ENCODE results near the gene NSRP1. TPM values are rescaled to one million over a fixed set of nuclear protein-coding genes. Genes with fewer than 3 reads are reported as not detected.
A peak's percentile ranks its signal among the peaks of the same experiment; 100 is the strongest.
"Not testable (repeated sequence)": the region's sequence is repeated elsewhere in the genome, so short reads cannot be mapped to it uniquely, and the experiment has no call there.

Gene NSRP1
- total and polyA plus RNA-seq, 4 donors, result 22.3 to 33.5 (median 23.8) TPM

DNA sequence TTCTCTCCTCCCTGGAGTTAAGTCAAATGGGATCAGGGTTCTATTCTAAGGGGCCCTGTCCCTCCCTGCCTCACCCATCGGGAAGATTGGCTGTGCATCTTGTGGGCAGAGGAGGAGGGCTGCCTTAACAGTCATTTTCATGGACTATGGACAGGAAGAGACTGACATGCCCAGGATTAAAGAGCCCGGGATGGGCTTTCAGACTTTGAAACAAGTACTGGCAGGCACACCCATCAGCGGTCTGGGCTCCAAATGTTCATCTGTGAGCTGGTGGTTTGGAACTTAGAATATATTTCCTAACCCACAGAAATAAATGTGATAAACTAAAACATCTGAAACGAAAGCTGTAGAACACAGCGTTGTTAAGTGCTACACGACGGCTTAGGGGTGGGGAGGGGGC is 112.4 kb downstream of the NSRP1 start:
- Histone ChIP-seq H3K9me3 (ENCODE audit: control insufficient read depth in 4 of 4, insufficient read depth in 3 of 4, low read length in 3 of 4) (no peaks in the 10 kb centered on the region), H3K36me3 (ENCODE audit: control insufficient read depth in 4 of 4, insufficient read depth in 4 of 4, low read length in 4 of 4) (no peaks in the 10 kb centered on the region), H3K27me3 (ENCODE audit: control insufficient read depth in 3 of 3, insufficient read depth in 3 of 3, low read length in 2 of 3) (peaks cover 0 to 27% (median 0%) of the 10 kb centered on the region in 3 donors), H3K9ac (ENCODE audit: insufficient read depth in 1 of 2, low read length in 2 of 2) (no peak overlapping the region), H3K4me1 (ENCODE audit: control insufficient read depth in 5 of 5, insufficient read depth in 5 of 5, low read length in 5 of 5) (peaks cover 0 to 5% (median 0%) of the 10 kb centered on the region in 5 donors), H3K27ac (ENCODE audit: low read depth in 1 of 2, low read length in 1 of 2) (peak overlapping the region in 1 of 2 donors; percentile 55), H3K4me3 (no peak overlapping the region)
- DNase-seq (no peak), ATAC-seq (ENCODE audit: insufficient read depth, low FRiP score) (no peak)
- TF ChIP-seq, protein P1, sequence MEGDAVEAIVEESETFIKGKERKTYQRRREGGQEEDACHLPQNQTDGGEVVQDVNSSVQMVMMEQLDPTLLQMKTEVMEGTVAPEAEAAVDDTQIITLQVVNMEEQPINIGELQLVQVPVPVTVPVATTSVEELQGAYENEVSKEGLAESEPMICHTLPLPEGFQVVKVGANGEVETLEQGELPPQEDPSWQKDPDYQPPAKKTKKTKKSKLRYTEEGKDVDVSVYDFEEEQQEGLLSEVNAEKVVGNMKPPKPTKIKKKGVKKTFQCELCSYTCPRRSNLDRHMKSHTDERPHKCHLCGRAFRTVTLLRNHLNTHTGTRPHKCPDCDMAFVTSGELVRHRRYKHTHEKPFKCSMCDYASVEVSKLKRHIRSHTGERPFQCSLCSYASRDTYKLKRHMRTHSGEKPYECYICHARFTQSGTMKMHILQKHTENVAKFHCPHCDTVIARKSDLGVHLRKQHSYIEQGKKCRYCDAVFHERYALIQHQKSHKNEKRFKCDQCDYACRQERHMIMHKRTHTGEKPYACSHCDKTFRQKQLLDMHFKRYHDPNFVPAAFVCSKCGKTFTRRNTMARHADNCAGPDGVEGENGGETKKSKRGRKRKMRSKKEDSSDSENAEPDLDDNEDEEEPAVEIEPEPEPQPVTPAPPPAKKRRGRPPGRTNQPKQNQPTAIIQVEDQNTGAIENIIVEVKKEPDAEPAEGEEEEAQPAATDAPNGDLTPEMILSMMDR (IDR thresholded peaks at IDR 0.05; ENCODE audit: control extremely low read depth, extremely low read depth), result no peak
- WGBS, 2 donors, result 66 to 79% methylated on average over 7 of the region's 7 CpGs

DNA sequence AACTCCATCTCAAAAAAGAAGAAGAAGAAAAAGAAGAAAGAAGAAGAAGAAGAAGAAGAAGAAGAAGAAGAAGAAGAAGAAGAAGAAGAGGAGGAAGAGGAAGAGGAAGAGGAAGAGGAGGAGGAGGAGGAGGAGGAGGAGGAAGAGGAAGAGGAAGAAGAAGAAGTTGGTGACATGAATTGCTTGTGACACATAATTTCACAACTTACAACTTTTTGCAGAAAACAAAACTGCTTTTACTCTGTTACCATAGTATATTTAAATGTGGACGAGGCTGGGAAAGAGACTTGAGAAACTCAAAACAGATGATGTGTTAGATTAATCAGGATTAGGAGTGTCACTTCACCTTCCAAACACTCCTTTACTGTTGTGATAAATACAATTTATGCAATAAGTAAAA is 113.4 kb downstream of the NSRP1 start:
- H3K27ac ChIP-seq (ENCODE audit: low read depth in 1 of 2, low read length in 1 of 2); H3K9ac ChIP-seq (ENCODE audit: insufficient read depth in 1 of 2, low read length in 2 of 2); H3K36me3 ChIP-seq (ENCODE audit: control insufficient read depth in 4 of 4, insufficient read depth in 4 of 4, low read length in 4 of 4); H3K9me3 ChIP-seq (ENCODE audit: control insufficient read depth in 4 of 4, insufficient read depth in 3 of 4, low read length in 3 of 4); H3K4me3 ChIP-seq; DNase-seq; ATAC-seq (ENCODE audit: insufficient read depth, low FRiP score); H3K4me1 ChIP-seq (ENCODE audit: control insufficient read depth in 5 of 5, insufficient read depth in 5 of 5, low read length in 5 of 5): not testable (repeated sequence)
- peaks cover 0 to 27% (median 7%) of the 10 kb centered on the region in 3 donors for H3K27me3 ChIP-seq (ENCODE audit: control insufficient read depth in 3 of 3, insufficient read depth in 3 of 3, low read length in 2 of 3)
- WGBS, 2 donors, result 16 to 32% methylated on average over 1 of the region's 1 CpG

GRCh38 chr17:30230596-30231125 is 114.0 kb downstream of the NSRP1 start:
- Histone ChIP-seq H3K4me1 (ENCODE audit: control insufficient read depth in 5 of 5, insufficient read depth in 5 of 5, low read length in 5 of 5) (peaks cover 0 to 14% (median 6%) of the 10 kb centered on the region in 5 donors), H3K36me3 (ENCODE audit: control insufficient read depth in 4 of 4, insufficient read depth in 4 of 4, low read length in 4 of 4) (no peaks in the 10 kb centered on the region), H3K9me3 (ENCODE audit: control insufficient read depth in 4 of 4, insufficient read depth in 3 of 4, low read length in 3 of 4) (peaks cover 0 to 1% (median 0%) of the 10 kb centered on the region in 4 donors), H3K27me3 (ENCODE audit: control insufficient read depth in 3 of 3, insufficient read depth in 3 of 3, low read length in 2 of 3) (peaks cover 0 to 30% (median 7%) of the 10 kb centered on the region in 3 donors), H3K4me3 (no peak overlapping the region), H3K9ac (ENCODE audit: insufficient read depth in 1 of 2, low read length in 2 of 2) (no peak overlapping the region), H3K27ac (ENCODE audit: low read depth in 1 of 2, low read length in 1 of 2) (peak overlapping the region in 1 of 2 donors; percentile 44)
- DNase-seq (no peak), ATAC-seq (ENCODE audit: insufficient read depth, low FRiP score) (no peak)
- TF ChIP-seq, protein P1 (IDR thresholded peaks at IDR 0.05; ENCODE audit: control extremely low read depth, extremely low read depth), result no peak
- 80% methylated on average over 7 of the region's 7 CpGs for WGBS, 2 donors

DNA sequence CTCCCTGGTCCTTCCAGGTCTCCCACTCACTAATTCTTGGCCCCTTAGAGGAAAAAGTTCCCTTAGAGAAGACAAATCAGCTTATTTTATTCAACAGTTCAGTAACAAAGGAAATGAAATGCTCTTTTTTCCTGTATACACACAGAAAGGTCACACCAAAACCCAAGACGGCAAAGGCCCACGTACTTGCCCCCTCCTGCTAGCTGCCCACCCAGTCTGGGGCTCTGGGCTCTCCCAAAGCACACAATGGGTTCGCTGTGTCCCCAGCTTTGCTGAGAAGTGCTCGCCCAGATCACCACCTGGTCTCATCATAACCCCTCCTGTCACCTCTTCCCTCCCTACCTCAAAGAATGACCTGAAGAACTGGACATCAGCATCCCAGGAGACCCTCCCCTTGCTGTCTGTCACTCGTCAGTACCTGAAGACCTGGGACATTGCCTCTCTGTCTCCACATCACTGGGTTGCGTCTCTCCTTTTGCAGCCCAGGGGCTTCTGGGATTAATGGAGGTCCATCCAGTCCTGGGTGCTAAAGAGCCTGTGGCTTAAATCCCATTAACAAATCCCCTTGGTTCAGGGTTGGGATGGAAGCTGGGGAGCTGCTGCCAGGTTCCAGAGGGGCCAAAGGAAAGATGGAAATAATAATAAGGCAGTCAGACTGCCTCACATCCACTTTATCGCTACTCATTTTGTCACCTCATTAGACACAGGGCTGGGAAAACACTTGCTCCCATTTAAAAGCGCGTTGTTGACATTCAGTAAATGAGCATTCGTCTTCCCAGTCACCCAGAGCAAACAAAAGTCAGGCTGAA is 115.6 kb downstream of the NSRP1 start:
- Histone ChIP-seq H3K9ac (ENCODE audit: insufficient read depth in 1 of 2, low read length in 2 of 2) (no peak overlapping the region), H3K27ac (ENCODE audit: low read depth in 1 of 2, low read length in 1 of 2) (peak overlapping the region in 1 of 2 donors; percentile 80), H3K4me1 (ENCODE audit: control insufficient read depth in 5 of 5, insufficient read depth in 5 of 5, low read length in 5 of 5) (peaks cover 0 to 23% (median 8%) of the 10 kb centered on the region in 5 donors), H3K9me3 (ENCODE audit: control insufficient read depth in 4 of 4, insufficient read depth in 3 of 4, low read length in 3 of 4) (peaks cover 0 to 1% (median 0%) of the 10 kb centered on the region in 4 donors), H3K4me3 (no peak overlapping the region), H3K27me3 (ENCODE audit: control insufficient read depth in 3 of 3, insufficient read depth in 3 of 3, low read length in 2 of 3) (peaks cover 0 to 42% (median 15%) of the 10 kb centered on the region in 3 donors), H3K36me3 (ENCODE audit: control insufficient read depth in 4 of 4, insufficient read depth in 4 of 4, low read length in 4 of 4) (no peaks in the 10 kb centered on the region)
- TF ChIP-seq, protein P1 (IDR thresholded peaks at IDR 0.05; ENCODE audit: control extremely low read depth, extremely low read depth), result no peak
- WGBS, 2 donors, result 65 to 72% methylated on average over 10 of the region's 10 CpGs
- ATAC-seq (ENCODE audit: insufficient read depth, low FRiP score) (no peak), DNase-seq (no peak)
